Nephron progenitor cell (in vitro differentiated cells): Measurements from ENCODE around the gene CNNM2.
"Not testable (repeated sequence)": the region's sequence is repeated elsewhere in the genome, so short reads cannot be mapped to it uniquely, and the experiment has no call there.

Experiments
- DNase-seq: peaks from one replicate; pipeline ENCODE4 v3.0.0; 2021
- H3K27ac Mint-ChIP-seq: 2 replicates; pipeline ENCODE4 v1.8.0; 2021; ENCODE audit warnings: mild to moderate bottlenecking, moderate library complexity, mixed read lengths
- H3K27me3 Mint-ChIP-seq: 2 replicates; pipeline ENCODE4 v1.8.0; 2021; ENCODE audit warnings: mild to moderate bottlenecking, low read depth, mixed read lengths; ENCODE audit not compliant: poor library complexity
- H3K36me3 Mint-ChIP-seq: 2 replicates; pipeline ENCODE4 v1.8.0; 2021; ENCODE audit warnings: low read depth, mixed read lengths
- H3K4me1 Mint-ChIP-seq: 2 replicates; pipeline ENCODE4 v1.8.0; 2021; ENCODE audit warnings: mixed read lengths
- H3K4me3 Mint-ChIP-seq: 2 replicates; pipeline ENCODE4 v1.8.0; 2021; ENCODE audit warnings: mild to moderate bottlenecking, moderate library complexity, mixed read lengths
- H3K9me3 Mint-ChIP-seq: 2 replicates; pipeline ENCODE4 v1.8.0; 2021; ENCODE audit warnings: mild to moderate bottlenecking, moderate library complexity, mixed read lengths
- CTCF ChIP-seq: fragments of 200-600 bp; sonication (generic); IDR thresholded peaks from 2 replicates; pipeline ENCODE4 v1.5.0; 2021; ENCODE audit warnings: antibody characterized with exemption

Gene CNNM2

GRCh38 chr10:103058034-103058433, 139.9 kb downstream of the CNNM2 start:
- TF ChIP-seq CTCF = no peak
- H3K36me3 Mint-ChIP-seq = peaks cover 15% of the 10 kb centered on the region
- no peaks in the 10 kb centered on the region for H3K9me3 Mint-ChIP-seq
- no peak overlapping the region for H3K4me3 Mint-ChIP-seq
- peaks cover 3% of the 10 kb centered on the region for H3K27me3 Mint-ChIP-seq
- DNase-seq = no peak
- H3K27ac Mint-ChIP-seq = peak overlapping the region; percentile 18
- H3K4me1 Mint-ChIP-seq = peaks cover 19% of the 10 kb centered on the region

- no peaks in the 10 kb centered on the region for H3K4me1 Mint-ChIP-seq
- TF ChIP-seq CTCF = no peak
- H3K27ac Mint-ChIP-seq = no peak overlapping the region
- no peak for DNase-seq
- no peak overlapping the region for H3K4me3 Mint-ChIP-seq
- no peaks in the 10 kb centered on the region for H3K9me3 Mint-ChIP-seq
- peaks cover 15% of the 10 kb centered on the region for H3K36me3 Mint-ChIP-seq
- H3K27me3 Mint-ChIP-seq = peaks cover 3% of the 10 kb centered on the region
These were observed 142.5 kb downstream of the CNNM2 start for GRCh38 chr10:103060575-103060974.

GRCh38 chr10:103062854-103063590, 144.9 kb downstream of the CNNM2 start:
- H3K4me1 Mint-ChIP-seq = peaks cover 5% of the 10 kb centered on the region
- DNase-seq = no peak
- peaks cover 2% of the 10 kb centered on the region for H3K27me3 Mint-ChIP-seq
- no peak for TF ChIP-seq CTCF
- no peak overlapping the region for H3K27ac Mint-ChIP-seq
- no peaks in the 10 kb centered on the region for H3K9me3 Mint-ChIP-seq
- no peak overlapping the region for H3K4me3 Mint-ChIP-seq
- peaks cover 2% of the 10 kb centered on the region for H3K36me3 Mint-ChIP-seq

GRCh38 chr10:103064956-103065355, 146.9 kb downstream of the CNNM2 start:
- no peak overlapping the region for H3K4me3 Mint-ChIP-seq
- no peak for TF ChIP-seq CTCF
- DNase-seq = no peak
- H3K9me3 Mint-ChIP-seq = no peaks in the 10 kb centered on the region
- H3K27me3 Mint-ChIP-seq = peaks cover 8% of the 10 kb centered on the region
- no peaks in the 10 kb centered on the region for H3K36me3 Mint-ChIP-seq
- H3K4me1 Mint-ChIP-seq = peaks cover 5% of the 10 kb centered on the region
- no peak overlapping the region for H3K27ac Mint-ChIP-seq

- peaks cover 8% of the 10 kb centered on the region for H3K27me3 Mint-ChIP-seq
- DNase-seq = no peak
- peaks cover 5% of the 10 kb centered on the region for H3K4me1 Mint-ChIP-seq
- no peaks in the 10 kb centered on the region for H3K9me3 Mint-ChIP-seq
- H3K36me3 Mint-ChIP-seq = no peaks in the 10 kb centered on the region
- no peak for TF ChIP-seq CTCF
- H3K27ac Mint-ChIP-seq = no peak overlapping the region
- no peak overlapping the region for H3K4me3 Mint-ChIP-seq
These were observed 148.3 kb downstream of the CNNM2 start for GRCh38 chr10:103066141-103067098.

GRCh38 chr10:103067099-103067477, 149.0 kb downstream of the CNNM2 start:
- not testable (repeated sequence) for H3K36me3 Mint-ChIP-seq, H3K4me1 Mint-ChIP-seq, H3K27ac Mint-ChIP-seq, H3K9me3 Mint-ChIP-seq, H3K27me3 Mint-ChIP-seq, H3K4me3 Mint-ChIP-seq, DNase-seq
